ENCODE measurements around the gene TCP11. TPM values are rescaled to one million over a fixed set of nuclear protein-coding genes. Genes with fewer than 3 reads are reported as not detected.

The TCP11 gene
- total RNA-seq, 1 experiment from 2014 or later, result not detected

DNA sequence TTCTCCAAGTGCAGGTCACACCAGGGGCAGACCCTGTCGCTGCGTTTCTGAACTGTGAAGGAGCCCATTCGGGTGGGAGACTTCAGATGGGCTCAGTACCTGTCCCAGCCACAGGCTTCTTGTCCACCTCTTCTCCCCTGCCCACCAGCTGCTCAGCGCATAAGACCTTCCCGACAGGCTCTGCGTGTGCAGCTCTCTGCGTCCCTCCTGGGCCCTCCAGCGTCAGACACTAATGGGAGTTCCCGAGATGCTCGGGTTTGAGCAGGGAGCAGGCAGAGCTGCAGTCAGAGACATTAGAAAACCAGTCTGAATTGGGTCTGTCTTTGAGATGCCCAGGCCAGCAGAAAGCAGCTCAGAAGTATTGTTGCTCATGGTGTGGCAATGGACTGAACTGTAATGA is 50.4 kb downstream of the TCP11 start:
- CTCF ChIA-PET, result interaction anchor here (0.6 kb wide), 1 partner anchor 364 kb away, joined by 3 read pairs; no protein-coding TSS in a partner anchor
- BruUV-seq (replicated peaks), result no TSS peak
- H3K27ac ChIP-seq (ENCODE audit: low read length), result no peak overlapping the region

DNA sequence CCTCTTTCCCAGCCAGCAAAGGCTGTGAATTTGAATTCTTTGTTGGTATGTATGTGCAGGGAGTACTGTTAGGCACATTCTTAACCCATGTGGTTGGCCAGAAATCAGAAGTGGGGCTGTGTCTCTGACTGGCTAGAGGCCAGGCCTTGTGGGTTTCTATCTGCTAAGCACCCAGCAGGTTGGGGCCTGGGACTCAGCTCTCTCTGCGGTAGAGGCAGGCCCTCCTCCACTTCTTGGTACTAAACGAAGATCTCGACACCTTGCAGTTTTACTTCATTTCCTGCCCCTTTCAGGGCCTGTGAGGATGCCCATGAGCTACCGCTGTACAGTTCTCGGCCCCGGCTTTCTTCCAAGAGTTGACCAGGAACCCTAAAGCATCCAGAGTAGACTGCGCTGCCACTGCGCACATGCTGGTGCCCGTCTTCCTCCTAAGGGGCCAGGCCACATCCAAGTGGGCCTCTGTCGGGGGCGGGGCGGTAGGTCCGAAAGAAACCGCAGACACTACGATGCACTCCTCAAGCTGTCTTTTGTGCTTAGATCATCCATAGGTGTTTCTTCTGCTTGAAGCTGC is 51.1 kb downstream of the TCP11 start:
- TF ChIP-seq TCF7L2 (IDR thresholded peaks at IDR 0.05; ENCODE audit: low read depth, low read length) (no peak), POLR2AphosphoS5 (IDR thresholded peaks at IDR 0.05; ENCODE audit: low read depth, low read length) (no peak), SIN3A (IDR thresholded peaks at IDR 0.05; ENCODE audit: borderline replicate concordance, insufficient read depth, low read depth, low read length) (no peak)
- TF ChIP-seq, protein P1, sequence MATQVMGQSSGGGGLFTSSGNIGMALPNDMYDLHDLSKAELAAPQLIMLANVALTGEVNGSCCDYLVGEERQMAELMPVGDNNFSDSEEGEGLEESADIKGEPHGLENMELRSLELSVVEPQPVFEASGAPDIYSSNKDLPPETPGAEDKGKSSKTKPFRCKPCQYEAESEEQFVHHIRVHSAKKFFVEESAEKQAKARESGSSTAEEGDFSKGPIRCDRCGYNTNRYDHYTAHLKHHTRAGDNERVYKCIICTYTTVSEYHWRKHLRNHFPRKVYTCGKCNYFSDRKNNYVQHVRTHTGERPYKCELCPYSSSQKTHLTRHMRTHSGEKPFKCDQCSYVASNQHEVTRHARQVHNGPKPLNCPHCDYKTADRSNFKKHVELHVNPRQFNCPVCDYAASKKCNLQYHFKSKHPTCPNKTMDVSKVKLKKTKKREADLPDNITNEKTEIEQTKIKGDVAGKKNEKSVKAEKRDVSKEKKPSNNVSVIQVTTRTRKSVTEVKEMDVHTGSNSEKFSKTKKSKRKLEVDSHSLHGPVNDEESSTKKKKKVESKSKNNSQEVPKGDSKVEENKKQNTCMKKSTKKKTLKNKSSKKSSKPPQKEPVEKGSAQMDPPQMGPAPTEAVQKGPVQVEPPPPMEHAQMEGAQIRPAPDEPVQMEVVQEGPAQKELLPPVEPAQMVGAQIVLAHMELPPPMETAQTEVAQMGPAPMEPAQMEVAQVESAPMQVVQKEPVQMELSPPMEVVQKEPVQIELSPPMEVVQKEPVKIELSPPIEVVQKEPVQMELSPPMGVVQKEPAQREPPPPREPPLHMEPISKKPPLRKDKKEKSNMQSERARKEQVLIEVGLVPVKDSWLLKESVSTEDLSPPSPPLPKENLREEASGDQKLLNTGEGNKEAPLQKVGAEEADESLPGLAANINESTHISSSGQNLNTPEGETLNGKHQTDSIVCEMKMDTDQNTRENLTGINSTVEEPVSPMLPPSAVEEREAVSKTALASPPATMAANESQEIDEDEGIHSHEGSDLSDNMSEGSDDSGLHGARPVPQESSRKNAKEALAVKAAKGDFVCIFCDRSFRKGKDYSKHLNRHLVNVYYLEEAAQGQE (IDR thresholded peaks at IDR 0.05; ENCODE audit: insufficient read depth in 1 of 2, low read depth in 2 of 2, low read length in 1 of 2), result no peak
- TF ChIP-seq, protein P2, sequence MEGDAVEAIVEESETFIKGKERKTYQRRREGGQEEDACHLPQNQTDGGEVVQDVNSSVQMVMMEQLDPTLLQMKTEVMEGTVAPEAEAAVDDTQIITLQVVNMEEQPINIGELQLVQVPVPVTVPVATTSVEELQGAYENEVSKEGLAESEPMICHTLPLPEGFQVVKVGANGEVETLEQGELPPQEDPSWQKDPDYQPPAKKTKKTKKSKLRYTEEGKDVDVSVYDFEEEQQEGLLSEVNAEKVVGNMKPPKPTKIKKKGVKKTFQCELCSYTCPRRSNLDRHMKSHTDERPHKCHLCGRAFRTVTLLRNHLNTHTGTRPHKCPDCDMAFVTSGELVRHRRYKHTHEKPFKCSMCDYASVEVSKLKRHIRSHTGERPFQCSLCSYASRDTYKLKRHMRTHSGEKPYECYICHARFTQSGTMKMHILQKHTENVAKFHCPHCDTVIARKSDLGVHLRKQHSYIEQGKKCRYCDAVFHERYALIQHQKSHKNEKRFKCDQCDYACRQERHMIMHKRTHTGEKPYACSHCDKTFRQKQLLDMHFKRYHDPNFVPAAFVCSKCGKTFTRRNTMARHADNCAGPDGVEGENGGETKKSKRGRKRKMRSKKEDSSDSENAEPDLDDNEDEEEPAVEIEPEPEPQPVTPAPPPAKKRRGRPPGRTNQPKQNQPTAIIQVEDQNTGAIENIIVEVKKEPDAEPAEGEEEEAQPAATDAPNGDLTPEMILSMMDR (IDR thresholded peaks at IDR 0.05), result no peak
- no peaks in the 10 kb centered on the region for H3K27me3 ChIP-seq (ENCODE audit: control insufficient read depth, insufficient read depth, low read length)
- H3K9me3 ChIP-seq (ENCODE audit: control insufficient read depth, insufficient read depth, low read depth, low read length), result no peaks in the 10 kb centered on the region
- ChIA-PET CTCF (no interaction called here), POLR2A (no interaction called here)
- H3K4me1 ChIP-seq (ENCODE audit: control insufficient read depth, insufficient read depth, low read length), result no peaks in the 10 kb centered on the region
- DNase-seq (ENCODE audit: low read depth, low spot score), result no peak
- intact Hi-C loops (cut with micrococcal nuclease; ENCODE audit: unreplicated experiment) (no loop called here), in situ Hi-C loops (cut with HindIII; ENCODE audit: low pct_unique_long_range_greater_than_20kb, low sequenced_read_pairs) (no loop called here)
- H3K36me3 ChIP-seq (ENCODE audit: control insufficient read depth, insufficient read depth, low read length), result no peaks in the 10 kb centered on the region
- no peak overlapping the region for H3K27ac ChIP-seq (ENCODE audit: low read length)
- ATAC-seq, result no peak
- H3K4me3 ChIP-seq (ENCODE audit: low read depth in 2 of 2, low read length in 2 of 2), result no peak overlapping the region
- no TSS peak for BruUV-seq (replicated peaks)

More for the DNA sequence above, 50.4 kb downstream of the TCP11 start:
- POLR2A ChIA-PET, result no interaction called here
- Histone ChIP-seq H3K9me3 (ENCODE audit: control insufficient read depth, insufficient read depth, low read depth, low read length) (no peaks in the 10 kb centered on the region), H3K27me3 (ENCODE audit: control insufficient read depth, insufficient read depth, low read length) (no peaks in the 10 kb centered on the region), H3K4me3 (ENCODE audit: low read depth in 2 of 2, low read length in 2 of 2) (no peak overlapping the region), H3K36me3 (ENCODE audit: control insufficient read depth, insufficient read depth, low read length) (no peaks in the 10 kb centered on the region), H3K4me1 (ENCODE audit: control insufficient read depth, insufficient read depth, low read length) (no peaks in the 10 kb centered on the region)
- no peak for ATAC-seq
- intact Hi-C loops (cut with micrococcal nuclease; ENCODE audit: unreplicated experiment) (no loop called here), in situ Hi-C loops (cut with HindIII; ENCODE audit: low pct_unique_long_range_greater_than_20kb, low sequenced_read_pairs) (no loop called here)
- no peak for DNase-seq (ENCODE audit: low read depth, low spot score)
- TF ChIP-seq, protein P1 (IDR thresholded peaks at IDR 0.05; ENCODE audit: insufficient read depth in 1 of 2, low read depth in 2 of 2, low read length in 1 of 2), result no peak
- TF ChIP-seq POLR2AphosphoS5 (IDR thresholded peaks at IDR 0.05; ENCODE audit: low read depth, low read length), result no peak
- no peak for TF ChIP-seq TCF7L2 (IDR thresholded peaks at IDR 0.05; ENCODE audit: low read depth, low read length)
